Measurements from ENCODE around the gene NRGN. TPM values are rescaled to one million over a fixed set of nuclear protein-coding genes. Genes with fewer than 3 reads are reported as not detected.
A peak's percentile ranks its signal among the peaks of the same experiment; 100 is the strongest.

Gene NRGN
- total RNA-seq, 1 experiment from 2014 or later = 5.8 TPM

DNA sequence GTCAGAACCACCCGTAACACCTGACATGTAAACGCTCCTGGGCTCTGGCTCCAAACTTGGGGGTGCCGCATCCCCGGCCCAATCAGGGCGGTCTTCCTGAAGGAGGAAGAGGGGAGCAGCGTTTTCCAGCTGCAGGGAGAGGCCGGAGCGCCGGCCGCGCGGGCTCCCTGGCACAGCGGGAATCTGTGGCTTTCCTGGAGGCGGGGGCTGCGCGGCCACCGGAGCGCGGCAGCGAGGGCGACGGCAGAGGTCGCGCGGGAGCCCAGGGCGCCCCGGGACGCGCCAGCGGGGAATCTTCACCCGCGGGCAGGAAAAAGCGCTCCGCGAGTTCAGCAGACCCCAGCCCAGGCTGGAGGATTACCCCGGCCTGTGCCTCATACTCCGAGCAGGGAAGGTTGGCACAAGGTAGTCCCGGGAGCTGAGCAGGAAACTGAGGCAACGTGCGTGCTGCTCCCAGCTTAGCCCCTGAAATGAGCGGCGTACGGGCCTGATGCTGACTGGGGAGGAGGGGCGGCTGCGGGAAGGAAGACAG lies 22.9 kb downstream of the NRGN start:
- no peak for DNase-seq
- H3K4me1 Mint-ChIP-seq (ENCODE audit: low read depth, unreplicated experiment) = peaks cover 8% of the 10 kb centered on the region
- CTCF ChIA-PET = interaction anchor here (0.6 to 3.0 kb wide), 4 partner anchors 16 to 93 kb away, joined by 6 to 16 read pairs (median 10); no protein-coding TSS in a partner anchor
- no peaks in the 10 kb centered on the region for H3K27me3 Mint-ChIP-seq (ENCODE audit: unreplicated experiment)
- TF ChIP-seq, protein P1, sequence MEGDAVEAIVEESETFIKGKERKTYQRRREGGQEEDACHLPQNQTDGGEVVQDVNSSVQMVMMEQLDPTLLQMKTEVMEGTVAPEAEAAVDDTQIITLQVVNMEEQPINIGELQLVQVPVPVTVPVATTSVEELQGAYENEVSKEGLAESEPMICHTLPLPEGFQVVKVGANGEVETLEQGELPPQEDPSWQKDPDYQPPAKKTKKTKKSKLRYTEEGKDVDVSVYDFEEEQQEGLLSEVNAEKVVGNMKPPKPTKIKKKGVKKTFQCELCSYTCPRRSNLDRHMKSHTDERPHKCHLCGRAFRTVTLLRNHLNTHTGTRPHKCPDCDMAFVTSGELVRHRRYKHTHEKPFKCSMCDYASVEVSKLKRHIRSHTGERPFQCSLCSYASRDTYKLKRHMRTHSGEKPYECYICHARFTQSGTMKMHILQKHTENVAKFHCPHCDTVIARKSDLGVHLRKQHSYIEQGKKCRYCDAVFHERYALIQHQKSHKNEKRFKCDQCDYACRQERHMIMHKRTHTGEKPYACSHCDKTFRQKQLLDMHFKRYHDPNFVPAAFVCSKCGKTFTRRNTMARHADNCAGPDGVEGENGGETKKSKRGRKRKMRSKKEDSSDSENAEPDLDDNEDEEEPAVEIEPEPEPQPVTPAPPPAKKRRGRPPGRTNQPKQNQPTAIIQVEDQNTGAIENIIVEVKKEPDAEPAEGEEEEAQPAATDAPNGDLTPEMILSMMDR (IDR thresholded peaks at IDR 0.05; ENCODE audit: unreplicated experiment) = no peak
- no TSS peak for BruUV-seq (replicated peaks)
- no peak overlapping the region for H3K27ac Mint-ChIP-seq (ENCODE audit: unreplicated experiment)
- peaks cover 16% of the 10 kb centered on the region for H3K36me3 Mint-ChIP-seq (ENCODE audit: insufficient read depth, unreplicated experiment)
- H3K4me3 Mint-ChIP-seq (ENCODE audit: low read depth, unreplicated experiment) = peak overlapping the region; percentile 72
- no peaks in the 10 kb centered on the region for H3K9me3 Mint-ChIP-seq (ENCODE audit: low read depth, unreplicated experiment)
- intact Hi-C loops (cut with micrococcal nuclease; ENCODE audit: unreplicated experiment) = loop anchor here (1.0 to 5.0 kb wide), 3 partner anchors 16 to 93 kb away; no protein-coding TSS in a partner anchor

DNA sequence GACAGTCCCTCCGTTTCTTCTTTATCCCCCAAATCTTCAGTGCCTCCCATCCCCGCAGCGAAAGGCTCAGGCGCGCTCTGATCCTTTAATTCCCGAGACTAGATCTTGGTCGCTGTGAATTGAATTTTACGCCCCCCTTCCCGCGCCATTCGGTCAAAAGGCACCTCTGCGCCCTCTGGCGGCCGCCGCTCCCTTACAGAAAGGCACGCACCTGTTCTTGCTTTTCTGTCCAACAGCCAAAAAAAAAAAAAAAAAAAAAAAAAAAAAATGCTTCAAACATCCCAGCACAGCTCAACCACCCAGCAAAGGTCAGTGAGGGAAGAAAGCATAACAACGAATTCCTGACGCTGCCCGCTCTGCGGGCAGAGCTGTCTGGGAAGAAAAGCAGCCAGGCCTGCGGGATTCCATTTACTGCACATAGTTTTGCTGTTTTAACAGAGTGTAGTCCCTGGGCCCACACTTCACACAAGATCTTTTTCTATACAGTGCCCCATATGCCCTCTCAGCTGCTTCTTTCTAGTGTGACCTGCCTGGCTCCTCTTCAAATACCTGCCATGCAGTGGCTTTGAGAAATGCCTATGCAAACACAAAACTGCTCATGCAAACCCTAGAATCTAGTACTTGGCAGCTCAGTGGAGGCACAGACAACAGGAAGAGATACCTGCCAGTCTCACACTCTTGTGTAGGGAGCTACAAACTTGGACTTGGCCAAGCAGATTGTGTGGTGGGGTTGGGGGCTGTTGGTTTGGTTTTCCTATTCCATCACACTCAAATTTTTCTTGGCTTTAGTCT lies 23.6 kb downstream of the NRGN start:
- intact Hi-C loops (cut with micrococcal nuclease; ENCODE audit: unreplicated experiment) = loop anchor here (1.0 to 5.0 kb wide), 3 partner anchors 17 to 94 kb away; no protein-coding TSS in a partner anchor
- H3K27ac Mint-ChIP-seq (ENCODE audit: unreplicated experiment) = no peak overlapping the region

GRCh38 chr11:124766156-124766555 lies 26.4 kb downstream of the NRGN start:
- intact Hi-C loops (cut with micrococcal nuclease; ENCODE audit: unreplicated experiment) = no loop called here
- Mint-ChIP-seq H3K27ac (ENCODE audit: unreplicated experiment) (no peak overlapping the region), H3K27me3 (ENCODE audit: unreplicated experiment) (no peaks in the 10 kb centered on the region), H3K4me3 (ENCODE audit: low read depth, unreplicated experiment) (no peak overlapping the region), H3K9me3 (ENCODE audit: low read depth, unreplicated experiment) (no peaks in the 10 kb centered on the region), H3K36me3 (ENCODE audit: insufficient read depth, unreplicated experiment) (peaks cover 12% of the 10 kb centered on the region), H3K4me1 (ENCODE audit: low read depth, unreplicated experiment) (peaks cover 8% of the 10 kb centered on the region)
- DNase-seq = no peak
- CTCF ChIA-PET = interaction anchor here (0.6 to 1.0 kb wide), 2 partner anchors 17 to 18 kb away, joined by 3 read pairs; no protein-coding TSS in a partner anchor
- BruUV-seq (replicated peaks) = no TSS peak
- TF ChIP-seq, protein P1 (IDR thresholded peaks at IDR 0.05; ENCODE audit: unreplicated experiment) = no peak

More for the DNA sequence above, 23.6 kb downstream of the NRGN start:
- Mint-ChIP-seq H3K36me3 (ENCODE audit: insufficient read depth, unreplicated experiment) (peaks cover 15% of the 10 kb centered on the region), H3K9me3 (ENCODE audit: low read depth, unreplicated experiment) (no peaks in the 10 kb centered on the region), H3K27me3 (ENCODE audit: unreplicated experiment) (no peaks in the 10 kb centered on the region), H3K4me3 (ENCODE audit: low read depth, unreplicated experiment) (peak overlapping the region; percentile 72), H3K4me1 (ENCODE audit: low read depth, unreplicated experiment) (peaks cover 8% of the 10 kb centered on the region)
- BruUV-seq (replicated peaks) = no TSS peak
- DNase-seq = peak; percentile 80
- CTCF ChIA-PET = interaction anchor here (0.6 to 3.0 kb wide), 6 partner anchors 17 to 94 kb away, joined by 3 to 16 read pairs (median 7); partner anchors contain the start of gene MSANTD2
- TF ChIP-seq, protein P1 (IDR thresholded peaks at IDR 0.05; ENCODE audit: unreplicated experiment) = peak; percentile 68

- Mint-ChIP-seq H3K36me3 (ENCODE audit: insufficient read depth, unreplicated experiment) (no peaks in the 10 kb centered on the region), H3K27me3 (ENCODE audit: unreplicated experiment) (no peaks in the 10 kb centered on the region), H3K9me3 (ENCODE audit: low read depth, unreplicated experiment) (no peaks in the 10 kb centered on the region), H3K27ac (ENCODE audit: unreplicated experiment) (no peak overlapping the region), H3K4me1 (ENCODE audit: low read depth, unreplicated experiment) (peaks cover 2% of the 10 kb centered on the region), H3K4me3 (ENCODE audit: low read depth, unreplicated experiment) (no peak overlapping the region)
- no TSS peak for BruUV-seq (replicated peaks)
- intact Hi-C loops (cut with micrococcal nuclease; ENCODE audit: unreplicated experiment) = no loop called here
- CTCF ChIA-PET = interaction anchor here (0.8 kb wide), 1 partner anchor 25 kb away, joined by 4 read pairs; no protein-coding TSS in a partner anchor
- TF ChIP-seq, protein P1 (IDR thresholded peaks at IDR 0.05; ENCODE audit: unreplicated experiment) = no peak
- DNase-seq = no peak
Measured at GRCh38 chr11:124768914-124769313, 29.2 kb downstream of the NRGN start.

Measured in Calu3 (cell line).